Testis (tissue), 3 donors: Measurements from ENCODE around the gene TET1. TPM values are rescaled to one million over a fixed set of nuclear protein-coding genes. Genes with fewer than 3 reads are reported as not detected.

Source experiments
- DNase-seq: peaks from one replicate; pipeline ENCODE4 v3.0.0-alpha.2; 2019
- H3K27ac ChIP-seq, 2 donors: fragments of 200-600 bp; sonication (generic); one replicate each; pipeline ENCODE4 v1.5.1; 2019
- H3K27me3 ChIP-seq: fragments of 200-600 bp; sonication (generic); one replicate; pipeline ENCODE4 v1.5.1; 2019
- H3K36me3 ChIP-seq: fragments of 200-600 bp; sonication (generic); one replicate; pipeline ENCODE4 v1.5.1; 2017; ENCODE audit warnings: low read depth; ENCODE audit errors: missing control alignments
- H3K4me1 ChIP-seq: fragments of 200-600 bp; sonication (generic); one replicate; pipeline ENCODE4 v1.5.1; 2019
- H3K4me3 ChIP-seq, 2 donors: fragments of 200-600 bp; sonication (generic); one replicate each; pipeline ENCODE4 v1.5.1; 2017 to 2019
- H3K9me3 ChIP-seq: fragments of 200-600 bp; sonication (generic); one replicate; pipeline ENCODE4 v1.5.1; 2017
- POLR2A ChIP-seq: fragments of 450-650 bp; IDR thresholded peaks from one replicate; pipeline ENCODE4 v1.6.1; 2017; ENCODE audit warnings: antibody characterized with exemption, mild to moderate bottlenecking, moderate library complexity
- WGBS, 2 donors: methylation state at CpG; one replicate each; pipeline ENCODE4 v1.1.5; 2018; 5-methylcytosine and 5-hydroxymethylcytosine counted together
- intact Hi-C: fragments of 100-400 bp; cut with DNase I; formaldehyde crosslinking; loops from one replicate; pipeline ENCODE4 v1.15.1; 2023; ENCODE audit warnings: low total_unique reads
- polyA plus RNA-seq: library from polyadenylated mRNA; stranded (reverse); fragments of 350-450 nt; fragmentation: Illumina TruSeq; extraction: RNeasy Lipid Tissue Mini Kit (QIAGEN cat#74804); gene quantifications from one replicate; pipeline ENCODE4 v1.2.3, GENCODE V29; 2014; ENCODE audit warnings: low read depth, low replicate concordance; ENCODE audit not compliant: insufficient read depth
- total RNA-seq, 2 donors: library from RNA; depleted of rRNA; stranded (reverse); fragments of >200 nt; gene quantifications; one replicate each; pipeline ENCODE4 v1.2.3, GENCODE V29; 2016
- TF ChIP-seq, protein P1 (sequence below), 3 experiments: fragments of 450-650 bp in 2 of 3; fragments of 200-600 bp in 1 of 3; sonication (generic) in 1 of 3; IDR thresholded peaks; one replicate each; pipeline ENCODE4 v1.5.1; 2016 to 2019; ENCODE audit warnings: antibody characterized with exemption in 3 of 3, mild to moderate bottlenecking in 2 of 3, moderate library complexity in 1 of 3

The TET1 gene
- total and polyA plus RNA-seq, 3 donors from 2014 or later: 0.40 to 3.8 (median 3.2) TPM

DNA sequence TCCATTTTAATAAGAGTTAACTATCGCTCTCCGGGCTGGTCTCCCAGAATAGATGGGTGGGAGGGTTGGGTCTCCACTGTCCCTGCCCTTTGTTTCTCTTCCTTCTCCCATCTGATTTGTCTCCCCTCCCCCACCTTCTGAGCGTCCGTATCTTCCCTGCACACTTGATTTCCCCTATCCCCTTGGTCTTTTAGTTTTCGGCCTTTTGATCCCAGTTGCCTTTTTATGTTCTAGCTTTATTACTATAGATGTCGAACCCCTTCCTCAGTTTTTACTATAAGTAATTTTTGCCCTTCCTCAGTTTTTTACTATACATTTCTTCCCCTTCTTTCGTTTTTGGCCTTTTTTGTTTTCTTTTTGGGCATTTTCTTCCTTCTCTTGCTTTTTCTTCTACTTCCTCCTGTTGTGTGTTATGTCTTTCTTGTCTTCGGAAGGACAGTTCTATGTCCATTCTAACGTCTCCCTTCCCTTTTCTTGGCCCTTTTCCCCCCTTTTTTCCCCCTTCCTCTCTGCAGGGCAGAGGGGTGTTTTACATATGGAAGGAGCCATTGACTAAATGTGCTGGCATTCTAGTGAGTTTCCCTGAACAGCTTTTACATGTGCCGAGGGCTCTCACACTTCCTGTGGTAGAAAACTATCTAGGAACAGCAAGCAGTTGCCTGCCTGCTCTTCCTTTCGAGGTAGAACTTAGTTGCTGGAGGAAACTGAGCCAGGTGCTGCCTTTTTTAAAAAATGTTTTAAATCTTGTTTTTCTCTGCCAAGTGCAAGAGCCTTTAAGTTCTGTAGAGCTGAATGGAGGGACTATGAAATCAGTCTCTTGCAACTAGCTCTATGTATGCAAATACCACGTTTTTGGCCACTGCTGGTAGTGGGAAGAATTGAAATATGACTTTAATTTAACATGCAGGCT lies 2.8 kb downstream of the TET1 start:
- intact Hi-C loops: no loop called here

GRCh38 chr10:68564712-68565111 lies 4.6 kb downstream of the TET1 start:
- intact Hi-C loops: no loop called here
- WGBS, 2 donors: 68 to 69% methylated on average over 4 of the region's 4 CpGs
- no peak for DNase-seq
- Histone ChIP-seq H3K4me3 (no peak overlapping the region), H3K27me3 (no peaks in the 10 kb centered on the region), H3K36me3 (no peaks in the 10 kb centered on the region), H3K4me1 (peaks cover 4% of the 10 kb centered on the region), H3K9me3 (no peaks in the 10 kb centered on the region), H3K27ac (no peak overlapping the region)
- TF ChIP-seq POLR2A: no peak
- TF ChIP-seq, protein P1, sequence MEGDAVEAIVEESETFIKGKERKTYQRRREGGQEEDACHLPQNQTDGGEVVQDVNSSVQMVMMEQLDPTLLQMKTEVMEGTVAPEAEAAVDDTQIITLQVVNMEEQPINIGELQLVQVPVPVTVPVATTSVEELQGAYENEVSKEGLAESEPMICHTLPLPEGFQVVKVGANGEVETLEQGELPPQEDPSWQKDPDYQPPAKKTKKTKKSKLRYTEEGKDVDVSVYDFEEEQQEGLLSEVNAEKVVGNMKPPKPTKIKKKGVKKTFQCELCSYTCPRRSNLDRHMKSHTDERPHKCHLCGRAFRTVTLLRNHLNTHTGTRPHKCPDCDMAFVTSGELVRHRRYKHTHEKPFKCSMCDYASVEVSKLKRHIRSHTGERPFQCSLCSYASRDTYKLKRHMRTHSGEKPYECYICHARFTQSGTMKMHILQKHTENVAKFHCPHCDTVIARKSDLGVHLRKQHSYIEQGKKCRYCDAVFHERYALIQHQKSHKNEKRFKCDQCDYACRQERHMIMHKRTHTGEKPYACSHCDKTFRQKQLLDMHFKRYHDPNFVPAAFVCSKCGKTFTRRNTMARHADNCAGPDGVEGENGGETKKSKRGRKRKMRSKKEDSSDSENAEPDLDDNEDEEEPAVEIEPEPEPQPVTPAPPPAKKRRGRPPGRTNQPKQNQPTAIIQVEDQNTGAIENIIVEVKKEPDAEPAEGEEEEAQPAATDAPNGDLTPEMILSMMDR (IDR thresholded peaks at IDR 0.05): no peak

More for the DNA sequence above, 2.8 kb downstream of the TET1 start:
- Histone ChIP-seq H3K27me3 (no peaks in the 10 kb centered on the region), H3K36me3 (no peaks in the 10 kb centered on the region), H3K27ac (peak overlapping the region in 1 of 2 donors; percentile 58), H3K4me3 (no peak overlapping the region), H3K9me3 (no peaks in the 10 kb centered on the region), H3K4me1 (peaks cover 4% of the 10 kb centered on the region)
- TF ChIP-seq POLR2A: no peak
- TF ChIP-seq, protein P1 (IDR thresholded peaks at IDR 0.05): no peak
- no peak for DNase-seq
- WGBS, 2 donors: 19 to 29% methylated on average over 12 of the region's 12 CpGs

DNA sequence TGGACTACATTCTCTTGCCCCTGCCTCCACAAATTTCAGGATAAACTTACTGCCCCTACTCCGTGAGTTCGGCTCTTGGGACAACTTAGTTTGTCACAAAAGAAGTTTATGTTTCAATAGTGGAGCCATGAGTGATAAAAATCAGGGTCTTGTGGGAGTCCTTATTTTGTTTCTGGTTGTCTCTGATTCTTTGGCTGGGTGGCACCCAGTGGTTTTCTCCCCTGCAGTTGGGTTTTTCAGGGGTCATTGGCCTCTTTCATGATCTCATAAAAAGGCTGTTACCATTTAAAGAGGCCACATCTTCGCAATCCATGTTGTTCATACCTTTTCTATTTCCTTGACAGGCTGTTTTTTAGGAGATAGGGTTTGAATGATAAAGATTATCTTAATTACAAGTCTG lies 5.5 kb downstream of the TET1 start:
- Histone ChIP-seq H3K27ac (no peak overlapping the region), H3K36me3 (no peaks in the 10 kb centered on the region), H3K4me3 (no peak overlapping the region), H3K9me3 (no peaks in the 10 kb centered on the region), H3K27me3 (no peaks in the 10 kb centered on the region), H3K4me1 (peaks cover 4% of the 10 kb centered on the region)
- intact Hi-C loops: no loop called here
- TF ChIP-seq POLR2A: no peak
- TF ChIP-seq, protein P1 (IDR thresholded peaks at IDR 0.05): no peak
- 94 to 98% methylated on average over 3 of the region's 3 CpGs for WGBS, 2 donors
- no peak for DNase-seq

DNA sequence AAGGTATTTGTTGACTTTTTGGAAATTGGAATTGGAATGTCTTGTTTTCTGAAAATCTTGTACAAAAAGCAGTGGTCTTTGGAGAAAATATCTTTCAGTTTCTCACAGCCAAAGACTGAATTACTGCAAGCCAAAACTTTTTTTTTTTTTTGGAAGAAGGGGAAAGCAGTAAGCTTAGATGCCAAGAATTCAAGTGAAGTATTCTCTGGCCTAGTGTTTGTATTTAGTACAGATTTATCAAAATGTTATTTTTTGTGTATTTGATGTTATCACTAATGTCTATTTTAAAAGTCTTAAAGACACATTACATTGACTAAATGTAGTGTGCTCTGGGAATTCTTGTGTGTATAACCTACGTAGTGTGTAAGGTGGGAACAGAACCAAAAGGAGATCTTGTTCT lies 6.2 kb downstream of the TET1 start:
- H3K27ac ChIP-seq: no peak overlapping the region
- WGBS, 2 donors: 61 to 62% methylated on average over 1 of the region's 1 CpG
- no peak for DNase-seq
- no peaks in the 10 kb centered on the region for H3K27me3 ChIP-seq
- no peaks in the 10 kb centered on the region for H3K9me3 ChIP-seq
- no peaks in the 10 kb centered on the region for H3K36me3 ChIP-seq
- intact Hi-C loops: no loop called here
- no peaks in the 10 kb centered on the region for H3K4me1 ChIP-seq
- H3K4me3 ChIP-seq: no peak overlapping the region
- no peak for TF ChIP-seq POLR2A
- TF ChIP-seq, protein P1 (IDR thresholded peaks at IDR 0.05): no peak
